ENCODE data around the gene QPCTL.

The QPCTL gene

GRCh38 chr19:45646345-45646698 is 46.1 kb upstream of the QPCTL start:
- TF ChIP-seq, protein P1, sequence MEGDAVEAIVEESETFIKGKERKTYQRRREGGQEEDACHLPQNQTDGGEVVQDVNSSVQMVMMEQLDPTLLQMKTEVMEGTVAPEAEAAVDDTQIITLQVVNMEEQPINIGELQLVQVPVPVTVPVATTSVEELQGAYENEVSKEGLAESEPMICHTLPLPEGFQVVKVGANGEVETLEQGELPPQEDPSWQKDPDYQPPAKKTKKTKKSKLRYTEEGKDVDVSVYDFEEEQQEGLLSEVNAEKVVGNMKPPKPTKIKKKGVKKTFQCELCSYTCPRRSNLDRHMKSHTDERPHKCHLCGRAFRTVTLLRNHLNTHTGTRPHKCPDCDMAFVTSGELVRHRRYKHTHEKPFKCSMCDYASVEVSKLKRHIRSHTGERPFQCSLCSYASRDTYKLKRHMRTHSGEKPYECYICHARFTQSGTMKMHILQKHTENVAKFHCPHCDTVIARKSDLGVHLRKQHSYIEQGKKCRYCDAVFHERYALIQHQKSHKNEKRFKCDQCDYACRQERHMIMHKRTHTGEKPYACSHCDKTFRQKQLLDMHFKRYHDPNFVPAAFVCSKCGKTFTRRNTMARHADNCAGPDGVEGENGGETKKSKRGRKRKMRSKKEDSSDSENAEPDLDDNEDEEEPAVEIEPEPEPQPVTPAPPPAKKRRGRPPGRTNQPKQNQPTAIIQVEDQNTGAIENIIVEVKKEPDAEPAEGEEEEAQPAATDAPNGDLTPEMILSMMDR (IDR thresholded peaks at IDR 0.05; ENCODE audit: insufficient read depth, low read depth, low read length, missing control alignments) = no peak
- peak overlapping the region; percentile 73 for H3K4me3 ChIP-seq (ENCODE audit: low read depth, low read length)
- DNase-seq (ENCODE audit: low read depth) = no peak

- TF ChIP-seq, protein P1 (IDR thresholded peaks at IDR 0.05; ENCODE audit: insufficient read depth, low read depth, low read length, missing control alignments) = no peak
- no peak for DNase-seq (ENCODE audit: low read depth)
- H3K4me3 ChIP-seq (ENCODE audit: low read depth, low read length) = no peak overlapping the region
Observed at GRCh38 chr19:45650722-45651121, 41.7 kb upstream of the QPCTL start.

GRCh38 chr19:45653634-45654033 is 38.8 kb upstream of the QPCTL start:
- H3K4me3 ChIP-seq (ENCODE audit: low read depth, low read length) = no peak overlapping the region
- no peak for DNase-seq (ENCODE audit: low read depth)
- TF ChIP-seq, protein P1 (IDR thresholded peaks at IDR 0.05; ENCODE audit: insufficient read depth, low read depth, low read length, missing control alignments) = no peak

DNA sequence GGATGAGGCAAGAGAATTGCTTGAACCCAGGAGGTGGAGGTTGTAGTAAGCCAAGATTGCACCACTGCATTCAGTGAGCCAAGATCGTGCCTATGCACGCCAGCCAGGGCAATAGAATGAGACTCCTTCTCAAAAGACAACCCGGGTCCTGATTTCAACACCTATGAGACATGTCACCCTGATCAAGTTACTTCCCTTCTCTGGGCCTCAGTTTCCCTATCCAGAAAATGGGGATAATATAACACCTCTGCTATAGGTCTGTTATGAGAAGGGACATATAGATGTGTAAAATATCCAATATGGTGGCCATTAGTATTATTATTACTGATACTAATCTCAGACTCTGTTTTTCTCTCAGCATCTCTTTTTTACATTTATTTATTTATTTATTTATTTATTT is 37.4 kb upstream of the QPCTL start:
- no peak for DNase-seq (ENCODE audit: low read depth)
- H3K4me3 ChIP-seq (ENCODE audit: low read depth, low read length) = no peak overlapping the region
- TF ChIP-seq, protein P1 (IDR thresholded peaks at IDR 0.05; ENCODE audit: insufficient read depth, low read depth, low read length, missing control alignments) = no peak

- DNase-seq (ENCODE audit: low read depth) = no peak
- TF ChIP-seq, protein P1 (IDR thresholded peaks at IDR 0.05; ENCODE audit: insufficient read depth, low read depth, low read length, missing control alignments) = no peak
- no peak overlapping the region for H3K4me3 ChIP-seq (ENCODE audit: low read depth, low read length)
Observed at GRCh38 chr19:45657520-45658167, 34.8 kb upstream of the QPCTL start.

GRCh38 chr19:45659096-45659729 is 33.3 kb upstream of the QPCTL start:
- TF ChIP-seq, protein P1 (IDR thresholded peaks at IDR 0.05; ENCODE audit: insufficient read depth, low read depth, low read length, missing control alignments) = no peak
- no peak for DNase-seq (ENCODE audit: low read depth)
- no peak overlapping the region for H3K4me3 ChIP-seq (ENCODE audit: low read depth, low read length)

DNA sequence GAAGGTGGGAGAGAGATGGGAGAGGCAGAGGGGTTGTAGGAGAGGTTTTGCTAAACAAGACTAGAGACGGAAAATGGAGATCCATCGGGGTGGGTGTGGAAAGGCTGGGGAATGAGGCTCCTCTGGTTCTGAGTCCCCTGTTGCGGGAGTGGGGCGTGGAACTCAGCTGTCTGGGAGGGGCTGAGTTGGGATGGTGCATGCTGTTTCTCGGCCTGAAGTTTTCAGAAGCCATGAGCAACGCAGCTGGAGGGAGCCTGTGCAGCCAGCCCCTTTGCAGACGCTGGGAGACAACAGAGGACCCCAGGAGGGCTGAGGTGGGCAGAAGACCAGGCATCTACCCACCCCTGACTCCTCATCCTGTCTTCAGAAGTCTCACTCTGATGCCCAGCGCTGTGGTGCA is 31.8 kb upstream of the QPCTL start:
- H3K4me3 ChIP-seq (ENCODE audit: low read depth, low read length) = no peak overlapping the region
- TF ChIP-seq, protein P1 (IDR thresholded peaks at IDR 0.05; ENCODE audit: insufficient read depth, low read depth, low read length, missing control alignments) = no peak
- no peak for DNase-seq (ENCODE audit: low read depth)
